ENCODE data around the gene HSPB6. TPM values are rescaled to one million over a fixed set of nuclear protein-coding genes. Genes with fewer than 3 reads are reported as not detected.
A peak's percentile ranks its signal among the peaks of the same experiment; 100 is the strongest.
"Not testable (repeated sequence)": the region's sequence is repeated elsewhere in the genome, so short reads cannot be mapped to it uniquely, and the experiment has no call there.

HSPB6 gene
- total and polyA plus RNA-seq, 2 of the 8 experiments (the other 6 are each of a cell fraction or from before 2014, with no cell fraction given), result 0.91 TPM; not detected in 1

- peak; percentile 57 for TF ChIP-seq KDM4A (IDR thresholded peaks at IDR 0.05; ENCODE audit: low read depth, low read length, severe bottlenecking)
- TF ChIP-seq TEAD4 (IDR thresholded peaks at IDR 0.05; ENCODE audit: low read depth, low read length), result no peak
These were observed 40.1 kb upstream of the HSPB6 start (continued) for GRCh38 chr19:35796645-35797542.

GRCh38 chr19:35795564-35795963 lies 38.7 kb upstream of the HSPB6 start:
- not testable (repeated sequence) for H3K27ac ChIP-seq (ENCODE audit: low read depth, low read length); H3K9ac ChIP-seq (replicated peaks in 1 of 4; ENCODE audit: extremely low read depth in 1 of 4, low read depth in 3 of 4, low read length in 3 of 4); H3K23ac ChIP-seq (ENCODE audit: insufficient read length); H3K18ac ChIP-seq (ENCODE audit: extremely low read depth, low read length); H3K4ac ChIP-seq (replicated peaks; ENCODE audit: insufficient read length, low read depth, low read length); H3K4me2 ChIP-seq (ENCODE audit: insufficient read depth in 1 of 2, low read depth in 2 of 2, low read length in 2 of 2); H3K4me3 ChIP-seq (ENCODE audit: extremely low read depth in 1 of 4, insufficient read depth in 2 of 4, low read depth in 3 of 4, low read length in 4 of 4); H4K8ac ChIP-seq (ENCODE audit: extremely low read depth, insufficient read depth, low read length); DNase-seq (ENCODE audit: low read depth in 1 of 2, low spot score in 2 of 2); H3K56ac ChIP-seq (replicated peaks; ENCODE audit: insufficient read length, low read depth, low read length); H2BK5ac ChIP-seq (ENCODE audit: low read depth, low read length); H4K91ac ChIP-seq (replicated peaks; ENCODE audit: insufficient read length, low read length); H3K9me3 ChIP-seq (ENCODE audit: insufficient read depth in 2 of 2, low read depth in 1 of 2, low read length in 1 of 2); H2BK12ac ChIP-seq (ENCODE audit: low read depth, low read length); H4K20me1 ChIP-seq (replicated peaks in 1 of 2; ENCODE audit: control insufficient read depth in 1 of 2, insufficient read depth in 2 of 2, low read length in 2 of 2); H3K79me1 ChIP-seq (ENCODE audit: low read depth, low read length); H4K5ac ChIP-seq (ENCODE audit: insufficient read length, low read depth, low read length); H2BK120ac ChIP-seq (replicated peaks; ENCODE audit: low read depth, low read length); H3K36me3 ChIP-seq (ENCODE audit: control insufficient read depth in 2 of 4, insufficient read depth in 4 of 4, low read length in 3 of 4); H2BK20ac ChIP-seq (ENCODE audit: low read length); H3K79me2 ChIP-seq (ENCODE audit: control insufficient read depth in 1 of 2, insufficient read depth in 2 of 2, low read length in 2 of 2); H2AFZ ChIP-seq (ENCODE audit: low read length); FAIRE-seq; H2BK15ac ChIP-seq (ENCODE audit: low read length); H2AK5ac ChIP-seq (ENCODE audit: low read depth, low read length); H3K14ac ChIP-seq (ENCODE audit: insufficient read length)
- peaks cover 6 to 23% (median 20%) of the 10 kb centered on the region in 4 experiments for H3K27me3 ChIP-seq (replicated peaks in 1 of 4; ENCODE audit: control insufficient read depth in 3 of 4, extremely low read depth in 1 of 4, insufficient read depth in 3 of 4, low read length in 3 of 4)
- peaks cover 11% of the 10 kb centered on the region; the same call in 1 of the 2 replicates for H3K23me2 ChIP-seq (ENCODE audit: low read depth, low read length)
- 100% methylated on average over 1 of the region's 1 CpG; no CpG with 5 or more reads in 1 of the 2 experiments for WGBS, 2 experiments (ENCODE audit: extremely low coverage in 1 of 2, insufficient coverage in 1 of 2, insufficient read length in 1 of 2, insufficient replicate concordance in 2 of 2, low coverage in 1 of 2, low lambda C conversion rate in 2 of 2, missing lambda C conversion rate in 1 of 2)
- CTCF ChIA-PET (ENCODE audit: partially characterized antibody), result interaction anchor here (3.6 kb wide), 1 partner anchor 7 kb away, joined by 13 read pairs; no protein-coding TSS in a partner anchor
- H3K4me1 ChIP-seq (replicated peaks in 1 of 4; ENCODE audit: control insufficient read depth in 3 of 4, insufficient read depth in 4 of 4, low read length in 3 of 4), result peaks cover 0 to 16% (median 5%) of the 10 kb centered on the region in 4 experiments; a peak in 5 of 7 replicates
- POLR2A ChIA-PET (ENCODE audit: partially characterized antibody), result interaction anchor here (0.6 kb wide), 1 partner anchor 287 kb away, joined by 3 read pairs; no protein-coding TSS in a partner anchor

All from H1 (cell line).